K562 (cell line): ENCODE results near the gene PCDH19. TPM values are rescaled to one million over a fixed set of nuclear protein-coding genes. Genes with fewer than 3 reads are reported as not detected.

ENCODE experiments used
- ATAC-seq: fragments of 200-7000 bp; cut with Tn5 transposase; 3 replicates; pipeline ENCODE4 v1.9.1; 2020; ENCODE audit warnings: moderate library complexity
- BruUV-seq: library from RNA; stranded (reverse); fragments of 400-500 nt; replicated peaks from 2 replicates; lab custom pipeline; 2021; lab: Mats Ljungman, UMichigan
- CTCF ChIA-PET: fragments of 300-600 bp; formaldehyde crosslinking; extraction: SDS; loops from one replicate; lab custom pipeline; 2021; ENCODE audit warnings: low intra/inter-chr PET ratio; lab: Yijun Ruan, JAX
- POLR2A ChIA-PET: fragments of 300-600, 350-650 bp; sonication (Branson Sonifier 250); formaldehyde crosslinking; extraction: SDS; loops from one replicate; lab custom pipeline; 2021; ENCODE audit warnings: antibody characterized with exemption, inconsistent platforms; lab: Yijun Ruan, JAX
- DNase-seq, 4 experiments: peaks; one replicate each; pipeline versions ENCODE4 v3.0.0 to v3.0.0-alpha.2; 2011 to 2018; ENCODE audit warnings: low spot score in 3 of 4, mixed read lengths in 3 of 4; ENCODE audit errors: extremely low read depth in 1 of 4
- FAIRE-seq: peaks from 2 replicates; lab custom pipeline; 2011; peaks lifted over from hg19 to GRCh38; lab: Jason Lieb, UNC
- H2AFZ ChIP-seq: 2 replicates; pipeline ENCODE4 v1.6.0; 2011; ENCODE audit warnings: low read depth, low read length, control low read depth, inconsistent platforms
- H3K27ac ChIP-seq: fragments of 200-600 bp; 3 replicates; pipeline ENCODE4 v1.8.0; 2011; ENCODE audit warnings: low read depth, mild to moderate bottlenecking, control low read depth, inconsistent platforms, low read length, moderate library complexity, mixed read lengths; ENCODE audit errors: extremely low read depth
- H3K27me3 ChIP-seq, 2 experiments: fragments of 300-600 bp in 1 of 2; 2 replicates in 1 of 2; 3 replicates in 1 of 2; pipeline versions ENCODE4 v1.6.0 to v1.8.0; 2011; ENCODE audit warnings: inconsistent platforms in 2 of 2, low read length in 2 of 2, mild to moderate bottlenecking in 1 of 2, mixed read lengths in 1 of 2, moderate library complexity in 1 of 2; ENCODE audit not compliant: control insufficient read depth in 2 of 2, insufficient read depth in 2 of 2
- H3K36me3 ChIP-seq: fragments of 300-600 bp; 3 replicates; pipeline ENCODE4 v1.8.0; 2011; ENCODE audit warnings: mild to moderate bottlenecking, low read length, inconsistent platforms; ENCODE audit not compliant: control insufficient read depth, insufficient read depth
- H3K4me1 ChIP-seq, 2 experiments: fragments of 200-600 bp in 1 of 2; replicated peaks in 1 of 2; 2 replicates in 1 of 2; 3 replicates in 1 of 2; pipeline versions ENCODE4 v1.5.1 to v1.8.0; 2011; ENCODE audit warnings: inconsistent platforms in 2 of 2, low read length in 2 of 2, mild to moderate bottlenecking in 1 of 2, mixed read lengths in 1 of 2, moderate library complexity in 1 of 2; ENCODE audit not compliant: control insufficient read depth in 2 of 2, insufficient read depth in 2 of 2
- H3K4me2 ChIP-seq: 2 replicates; pipeline ENCODE4 v1.6.1; 2011; ENCODE audit warnings: low read length, control low read depth, inconsistent platforms, mixed read lengths; ENCODE audit not compliant: insufficient read depth
- H3K4me3 ChIP-seq: fragments of 200-600 bp; sonication (generic), shearing (Covaris generic); 2 replicates; pipeline ENCODE4 v1.5.1; 2016; ENCODE audit warnings: control low read depth, inconsistent platforms
- H3K79me2 ChIP-seq: fragments of 200-600 bp; 3 replicates; pipeline ENCODE4 v1.8.0; 2011; ENCODE audit warnings: low read length, inconsistent platforms; ENCODE audit not compliant: control insufficient read depth, insufficient read depth
- H3K9ac ChIP-seq, 2 experiments: 2 replicates each; pipeline versions ENCODE4 v1.6.0 to v1.6.1; 2011; ENCODE audit warnings: low read depth in 2 of 2, low read length in 2 of 2, control low read depth in 1 of 2, inconsistent platforms in 1 of 2, mild to moderate bottlenecking in 1 of 2, mixed read lengths in 1 of 2; ENCODE audit not compliant: insufficient read depth in 1 of 2
- H3K9me1 ChIP-seq: one replicate; pipeline ENCODE4 v1.6.0; 2011; ENCODE audit warnings: inconsistent platforms, mild to moderate bottlenecking, low read length, moderate library complexity; ENCODE audit not compliant: control insufficient read depth, insufficient read depth
- H3K9me3 ChIP-seq: replicated peaks from 2 replicates; pipeline ENCODE4 v1.5.1; 2011; ENCODE audit warnings: low read depth, low read length, inconsistent platforms; ENCODE audit not compliant: control insufficient read depth, insufficient read depth
- H4K20me1 ChIP-seq: replicated peaks from 2 replicates; pipeline ENCODE4 v1.6.1; 2011; ENCODE audit warnings: low read length, inconsistent platforms, mixed read lengths; ENCODE audit not compliant: control insufficient read depth, insufficient read depth
- ASH1L ChIP-seq: fragments of 450-650 bp; IDR thresholded peaks from 2 replicates; pipeline ENCODE4 v1.6.1; 2018; ENCODE audit warnings: borderline replicate concordance, mild to moderate bottlenecking, low read depth; ENCODE audit not compliant: partially characterized antibody
- FOXO4 ChIP-seq: fragments of 450-650 bp; formaldehyde crosslinking; IDR thresholded peaks from 2 replicates; pipeline ENCODE4 v1.4.0; 2020; ENCODE audit warnings: mild to moderate bottlenecking, moderate library complexity
- GATAD2B ChIP-seq: fragments of 450-650 bp; IDR thresholded peaks from 2 replicates; pipeline ENCODE4 v1.6.1; 2017; ENCODE audit warnings: mild to moderate bottlenecking, borderline replicate concordance
- HDGF ChIP-seq: fragments of 450-650 bp; IDR thresholded peaks from 2 replicates; pipeline ENCODE4 v1.6.1; 2016
- ID3 ChIP-seq, 2 experiments: fragments of 250-450 bp in 1 of 2; fragments of 450-650 bp in 1 of 2; sonication (Bioruptor Pico) in 1 of 2; IDR thresholded peaks; 2 replicates each; pipeline versions ENCODE4 v1.6.1 to v1.8.0; 2016 to 2021; ENCODE audit warnings: mild to moderate bottlenecking in 2 of 2, moderate library complexity in 2 of 2, missing compliant biosample characterization in 1 of 2, missing genetic modification characterization in 1 of 2
- IRF1 ChIP-seq: sonication (generic); formaldehyde crosslinking; IDR thresholded peaks from 2 replicates; pipeline ENCODE4 v1.8.0; 2022; ENCODE audit warnings: missing genetic modification reagents, mild to moderate bottlenecking, borderline replicate concordance
- JUNB ChIP-seq: fragments of 450-650 bp; formaldehyde crosslinking; conservative IDR thresholded peaks from 2 replicates; pipeline ENCODE4 v1.4.0; 2020; ENCODE audit warnings: mild to moderate bottlenecking
- MBD1 ChIP-seq: fragments of 250-450 bp; sonication (Bioruptor Pico); IDR thresholded peaks from 2 replicates; pipeline ENCODE4 v1.8.0; 2022; ENCODE audit warnings: inconsistent platforms
- MEIS2 ChIP-seq: fragments of 450-650 bp; IDR thresholded peaks from 2 replicates; pipeline ENCODE4 v1.6.1; 2014; ENCODE audit warnings: mild to moderate bottlenecking; ENCODE audit not compliant: partially characterized antibody
- PPARD ChIP-seq: fragments of 250-450 bp; sonication (Bioruptor Pico); IDR thresholded peaks from 2 replicates; pipeline ENCODE4 v1.8.0; 2022; ENCODE audit warnings: inconsistent platforms, mild to moderate bottlenecking, moderate library complexity
- PREB ChIP-seq: sonication (generic); formaldehyde crosslinking; IDR thresholded peaks from 2 replicates; pipeline ENCODE4 v1.8.1; 2023; ENCODE audit warnings: mild to moderate bottlenecking, missing genetic modification reagents
- SIRT6 ChIP-seq: IDR thresholded peaks from one replicate; pipeline ENCODE4 v1.6.1; 2012; ENCODE audit warnings: low read depth, mild to moderate bottlenecking, control low read depth, inconsistent platforms, low read length, moderate library complexity
- SNIP1 ChIP-seq: fragments of 450-650 bp; IDR thresholded peaks from 2 replicates; pipeline ENCODE4 v1.7.1; 2017; ENCODE audit warnings: low read depth, mild to moderate bottlenecking
- SRF ChIP-seq, 2 experiments: fragments of 250-450, 450-650 bp in 1 of 2; sonication (Bioruptor Pico) in 1 of 2; sonication (generic) in 1 of 2; formaldehyde crosslinking; IDR thresholded peaks; 2 replicates each; pipeline versions ENCODE4 v1.5.0 to v1.5.1; 2020 to 2022; ENCODE audit warnings: mild to moderate bottlenecking in 1 of 2, missing genetic modification reagents in 1 of 2
- ZFP30 ChIP-seq: fragments of 250-450 bp; sonication (Bioruptor Pico); IDR thresholded peaks from 2 replicates; pipeline ENCODE4 v1.8.0; 2022; ENCODE audit warnings: moderate library complexity, mild to moderate bottlenecking, inconsistent platforms, borderline replicate concordance
- ZNF57 ChIP-seq: fragments of 450-650 bp; formaldehyde crosslinking; IDR thresholded peaks from 2 replicates; pipeline ENCODE4 v1.4.0; 2020; ENCODE audit warnings: mild to moderate bottlenecking, moderate library complexity
- ZNF583 ChIP-seq: fragments of 250-450 bp; sonication (Bioruptor Pico); IDR thresholded peaks from 2 replicates; pipeline ENCODE4 v1.4.0; 2020
- ZNF584 ChIP-seq: fragments of 200-800 bp; sonication (Bioruptor generic); IDR thresholded peaks from 2 replicates; pipeline ENCODE4 v1.6.1; 2016; ENCODE audit warnings: low read depth, mild to moderate bottlenecking, missing genetic modification characterization, missing compliant biosample characterization
- ZNF75A ChIP-seq: fragments of 450-650 bp; formaldehyde crosslinking; IDR thresholded peaks from 2 replicates; pipeline ENCODE4 v1.4.0; 2020; ENCODE audit warnings: mild to moderate bottlenecking
- WGBS: fragments of 100-300 bp; shearing (Covaris generic); methylation state at CpG from one replicate; pipeline ENCODE4 v1.1.6; 2016; ENCODE audit warnings: low coverage, mixed read lengths; ENCODE audit not compliant: insufficient coverage; ENCODE audit errors: missing lambda C conversion rate; 5-methylcytosine and 5-hydroxymethylcytosine counted together
- in situ Hi-C: fragments of 300-500 bp; cut with MboI; formaldehyde crosslinking; loops from 4 replicates; pipeline ENCODE4 v1.15.0; 2018; ENCODE audit warnings: inconsistent platforms, mixed read lengths
- intact Hi-C: fragments of 100-400 bp; cut with micrococcal nuclease; formaldehyde crosslinking; loops from 2 replicates; pipeline ENCODE4 v1.14.2; 2022
- polyA plus RNA-seq, 8 experiments: library from polyadenylated mRNA; depleted of rRNA in 4 of 8; stranded (reverse) in 5 of 8; unstranded in 3 of 8; fragments of >200 nt; fragmentation: Nextera tagmentation in 2 of 8; fragmentation: Illumina TruSeq in 1 of 8; extraction: Ambion mirVana in 2 of 8; extraction: Trizol in 1 of 8; gene quantifications; 2 replicates each; pipeline versions ENCODE4 v1.2.1 to v1.2.3, GENCODE V29; 2011 to 2014; ENCODE audit warnings: inconsistent platforms in 1 of 8, missing spikeins in 1 of 8
- total RNA-seq, 7 experiments: library from RNA; depleted of rRNA in 6 of 7; stranded (reverse); fragments of >200 nt in 6 of 7; fragmentation: Illumina TruSeq in 2 of 7; extraction: Trizol in 2 of 7; gene quantifications; 2 replicates each; pipeline versions ENCODE4 v1.2.1 to v1.2.3, GENCODE V29; 2011 to 2021; ENCODE audit warnings: low replicate concordance in 1 of 7

PCDH19 gene
- total and polyA plus RNA-seq, 9 of the 15 experiments (the other 6 are each of a cell fraction or from before 2014, with no cell fraction given): not detected

- Histone ChIP-seq H2AFZ (no peak overlapping the region), H3K9me1 (no peaks in the 10 kb centered on the region), H3K36me3 (no peaks in the 10 kb centered on the region), H3K4me1 (no peaks in the 10 kb centered on the region), H4K20me1 (no peaks in the 10 kb centered on the region), H3K79me2 (no peaks in the 10 kb centered on the region), H3K27me3 (no peaks in the 10 kb centered on the region), H3K9ac (no peak overlapping the region), H3K9me3 (no peaks in the 10 kb centered on the region), H3K27ac (no peak overlapping the region), H3K4me3 (no peak overlapping the region), H3K4me2 (no peak overlapping the region)
- TF ChIP-seq IRF1 (CRISPR knock-in tag) (no peak), ZNF583 (CRISPR knock-in tag) (no peak), ZNF584 (CRISPR knock-in tag) (no peak), ZFP30 (CRISPR knock-in tag) (no peak), SIRT6 (no peak), ASH1L (no peak), ZNF75A (no peak), MEIS2 (no peak), SNIP1 (no peak), ID3 (CRISPR knock-in tag; IDR thresholded peaks at IDR 0.05) (no peak), ID3 (tag; IDR thresholded peaks at IDR 0.05) (no peak), SRF (CRISPR knock-in tag; IDR thresholded peaks at IDR 0.05) (no peak), HDGF (no peak), ZNF57 (CRISPR knock-in tag) (no peak), PREB (CRISPR knock-in tag) (no peak), GATAD2B (no peak), JUNB (CRISPR knock-in tag) (no peak), FOXO4 (CRISPR knock-in tag) (no peak), MBD1 (CRISPR knock-in tag) (no peak), PPARD (CRISPR knock-in tag) (no peak)
- ATAC-seq: no peak
- FAIRE-seq: no peak
- DNase-seq: no peak
- WGBS: 0% methylated on average over 6 of the region's 6 CpGs
- ChIA-PET CTCF (no interaction called here), POLR2A (no interaction called here)
- in situ Hi-C loops: no loop called here
- no TSS peak for BruUV-seq
- intact Hi-C loops: no loop called here
These were observed 81.7 kb downstream of the PCDH19 start for GRCh38 chrX:100328351-100328750.
